AG10803 (cell line): ENCODE measurements around the gene SNUPN.

ENCODE experiments used
- DNase-seq: peaks from one replicate; pipeline ENCODE4 v3.0.0; 2010; ENCODE audit warnings: low read depth
- H3K4me3 ChIP-seq: 2 replicates; pipeline ENCODE4 v1.5.1; 2011; ENCODE audit warnings: mild to moderate bottlenecking, low read length, control low read depth
- TF ChIP-seq, protein P1 (sequence below): conservative IDR thresholded peaks from 2 replicates; pipeline ENCODE4 v1.5.1; 2011; ENCODE audit warnings: mild to moderate bottlenecking, low read length, control low read depth, inconsistent platforms

The SNUPN gene

DNA sequence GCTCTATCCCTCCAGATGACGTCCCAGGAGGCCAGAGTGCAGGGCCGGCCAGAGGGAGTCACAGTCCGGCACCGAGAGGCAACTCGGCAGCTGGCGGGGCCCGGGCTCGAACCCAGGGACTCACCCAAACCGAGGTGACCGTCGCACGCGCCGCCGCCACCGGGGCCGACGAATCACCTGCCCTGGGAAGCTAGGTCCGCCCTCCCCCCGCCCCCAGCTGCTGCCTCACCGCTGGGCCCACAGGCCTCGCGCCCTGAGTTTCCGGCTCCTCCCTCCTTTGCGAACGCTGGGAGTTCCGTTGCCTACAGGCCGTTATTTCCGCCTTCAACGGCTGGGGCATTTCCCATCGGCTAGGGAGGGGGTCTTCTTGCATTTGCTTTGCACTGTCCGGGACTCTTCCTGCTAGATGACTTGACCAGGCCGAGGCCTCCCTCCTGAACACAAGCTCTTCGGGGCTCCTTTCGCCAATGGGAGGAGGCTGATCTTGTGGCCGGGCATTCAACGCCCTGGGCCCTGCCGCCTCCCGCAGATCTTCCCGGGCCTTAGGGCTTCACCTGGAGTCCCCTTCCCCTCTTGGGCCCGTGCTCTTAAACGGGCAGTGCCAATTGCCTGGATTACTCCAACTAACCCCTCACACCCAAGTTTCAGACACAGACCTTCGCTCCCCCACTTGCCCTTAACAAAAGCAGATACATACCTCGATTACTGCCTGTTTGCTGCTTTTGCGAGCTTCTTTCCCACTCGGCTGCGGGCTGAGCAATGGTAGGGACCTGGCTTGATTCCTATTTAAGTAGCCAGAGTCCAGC is at the start of gene SNUPN:
Gene SNUPN (minus strand): TSS at position 184 of the 806 bp plus-strand sequence. CDS start 4,674 bp downstream, outside the sequence.
- DNase-seq, result peak; percentile 88
- peak within 1 kb of the TSS; percentile 88 for H3K4me3 ChIP-seq
- TF ChIP-seq, protein P1, sequence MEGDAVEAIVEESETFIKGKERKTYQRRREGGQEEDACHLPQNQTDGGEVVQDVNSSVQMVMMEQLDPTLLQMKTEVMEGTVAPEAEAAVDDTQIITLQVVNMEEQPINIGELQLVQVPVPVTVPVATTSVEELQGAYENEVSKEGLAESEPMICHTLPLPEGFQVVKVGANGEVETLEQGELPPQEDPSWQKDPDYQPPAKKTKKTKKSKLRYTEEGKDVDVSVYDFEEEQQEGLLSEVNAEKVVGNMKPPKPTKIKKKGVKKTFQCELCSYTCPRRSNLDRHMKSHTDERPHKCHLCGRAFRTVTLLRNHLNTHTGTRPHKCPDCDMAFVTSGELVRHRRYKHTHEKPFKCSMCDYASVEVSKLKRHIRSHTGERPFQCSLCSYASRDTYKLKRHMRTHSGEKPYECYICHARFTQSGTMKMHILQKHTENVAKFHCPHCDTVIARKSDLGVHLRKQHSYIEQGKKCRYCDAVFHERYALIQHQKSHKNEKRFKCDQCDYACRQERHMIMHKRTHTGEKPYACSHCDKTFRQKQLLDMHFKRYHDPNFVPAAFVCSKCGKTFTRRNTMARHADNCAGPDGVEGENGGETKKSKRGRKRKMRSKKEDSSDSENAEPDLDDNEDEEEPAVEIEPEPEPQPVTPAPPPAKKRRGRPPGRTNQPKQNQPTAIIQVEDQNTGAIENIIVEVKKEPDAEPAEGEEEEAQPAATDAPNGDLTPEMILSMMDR, result no peak

DNA sequence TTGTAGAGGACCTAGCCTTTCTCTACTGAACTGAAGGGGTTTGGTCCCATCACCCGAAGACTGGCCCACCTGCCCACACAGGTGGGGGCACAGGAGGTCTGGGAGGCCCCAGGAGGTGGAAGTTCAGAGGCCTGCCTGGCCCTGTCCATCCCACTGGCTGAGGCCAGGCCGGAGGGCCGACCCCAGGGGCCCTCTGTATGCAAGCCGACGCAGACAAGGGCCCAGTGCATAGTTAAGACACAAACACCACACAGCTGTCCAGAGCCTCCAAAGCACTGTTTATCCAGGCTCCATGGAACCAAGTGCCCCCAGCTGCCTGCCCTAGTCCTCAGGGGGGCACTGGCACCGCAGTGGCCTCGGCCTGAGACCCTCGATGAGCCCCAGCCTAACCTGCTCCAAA is 48.8 kb upstream of the SNUPN start:
- DNase-seq, result no peak
- TF ChIP-seq, protein P1, result no peak
- no peak overlapping the region for H3K4me3 ChIP-seq

- TF ChIP-seq, protein P1, result no peak
- no peak overlapping the region for H3K4me3 ChIP-seq
- peak; percentile 81 for DNase-seq
These were observed 48.1 kb upstream of the SNUPN start for GRCh38 chr15:75673426-75674235.

DNA sequence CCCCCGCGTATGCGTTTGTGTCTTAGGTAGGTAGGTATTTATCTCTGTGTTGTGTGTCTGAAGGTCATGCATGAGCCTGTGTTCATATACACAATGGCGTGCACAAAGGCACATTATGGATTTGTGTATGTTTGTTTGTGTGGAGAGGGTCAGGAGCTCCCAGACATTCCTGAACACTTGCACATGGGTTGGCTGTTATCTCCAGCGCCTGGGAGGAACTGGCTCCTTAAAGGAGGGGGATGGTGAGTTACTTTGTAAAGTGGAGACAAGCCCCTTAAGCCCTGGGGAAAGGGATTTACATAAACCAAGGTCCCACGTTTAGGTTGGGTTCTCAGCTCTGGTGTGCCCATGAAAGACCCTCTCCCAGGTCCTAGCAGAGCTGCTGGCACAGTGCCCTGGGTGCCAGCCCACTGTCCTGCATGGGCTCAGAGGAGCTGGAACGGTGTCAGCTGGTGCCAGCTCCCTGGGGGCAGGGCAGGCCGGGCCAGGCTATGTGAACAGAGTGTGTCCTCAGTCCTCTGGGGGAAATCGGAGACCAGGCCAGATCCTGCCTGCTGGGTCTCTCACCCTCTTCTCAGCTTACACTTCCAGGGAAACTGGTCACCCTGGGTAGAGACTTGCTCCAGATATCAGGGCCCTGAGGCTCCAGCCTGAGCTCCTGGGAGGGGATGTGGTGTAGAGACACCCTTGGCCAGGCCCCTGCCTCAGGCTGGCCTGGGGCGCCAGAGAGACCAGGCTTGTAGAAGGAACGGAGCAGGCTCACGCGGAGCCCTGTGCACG is 47.3 kb upstream of the SNUPN start:
- peak; percentile 72 for DNase-seq

DNA sequence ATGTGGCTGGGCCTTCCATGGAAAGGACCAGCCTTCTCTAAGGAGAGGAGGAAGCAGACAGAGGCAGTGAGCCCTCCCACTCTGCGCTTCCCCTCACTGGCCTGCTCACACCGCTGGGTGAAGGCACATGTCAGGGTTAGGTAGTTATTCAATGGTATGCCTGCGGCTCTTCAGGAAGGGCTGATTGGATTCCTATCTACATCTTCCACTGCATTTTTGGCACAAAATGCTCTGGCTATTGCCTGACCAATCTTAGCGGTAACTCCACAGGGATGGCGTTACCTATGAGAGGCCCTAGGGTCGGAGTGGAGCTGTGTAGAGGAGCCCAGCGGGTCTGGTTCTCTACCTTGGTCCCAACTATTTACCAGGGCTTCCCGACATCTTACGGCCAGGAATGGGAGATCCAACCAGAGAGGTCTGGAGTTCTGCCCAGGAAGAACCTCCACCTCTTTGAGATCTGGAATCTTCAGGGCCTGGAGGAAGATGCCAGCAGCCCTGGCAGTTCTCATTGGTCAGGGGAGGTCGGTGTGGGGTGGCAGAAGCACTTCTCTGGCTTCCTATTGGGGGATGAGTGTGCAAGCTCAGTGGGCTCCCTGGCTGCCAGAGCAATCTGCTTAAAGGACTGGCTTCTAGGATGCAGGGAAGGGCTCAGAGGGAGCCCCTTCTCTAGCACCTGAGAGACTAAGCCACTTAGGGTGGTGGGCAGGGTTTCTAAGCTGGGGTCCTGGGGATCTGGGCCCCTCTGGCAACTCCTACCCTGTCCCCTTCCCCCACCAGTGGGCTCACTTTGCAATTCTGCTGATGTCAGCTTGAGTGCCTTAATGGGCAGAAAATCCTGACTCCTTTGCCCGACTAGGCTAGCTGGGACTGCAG is 46.4 kb upstream of the SNUPN start:
- DNase-seq, result no peak
- H3K4me3 ChIP-seq, result no peak overlapping the region
- TF ChIP-seq, protein P1, result no peak

More for the DNA sequence above, 47.3 kb upstream of the SNUPN start:
- TF ChIP-seq, protein P1, result no peak
- peak overlapping the region; percentile 12 for H3K4me3 ChIP-seq

DNA sequence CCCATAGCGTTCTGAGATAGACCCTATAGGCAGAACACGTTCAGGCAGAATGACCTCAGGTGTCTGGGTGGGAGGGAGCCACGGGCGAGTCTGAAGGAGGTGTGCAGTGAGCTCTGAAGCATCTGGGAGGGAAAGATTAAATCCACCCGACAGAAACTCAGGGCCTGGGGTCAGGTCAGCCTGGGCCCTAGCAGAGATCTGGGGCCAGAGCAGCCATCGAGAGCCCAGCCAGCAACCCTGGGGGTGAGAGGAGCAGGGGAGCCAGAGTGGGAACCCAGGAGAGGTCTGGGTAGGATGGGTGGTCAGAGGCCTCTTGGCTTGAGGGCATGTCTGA is 44.3 kb upstream of the SNUPN start:
- TF ChIP-seq, protein P1, result no peak
- DNase-seq, result no peak
- H3K4me3 ChIP-seq, result no peak overlapping the region
